NK-92 (cell line): ENCODE data around the gene TMEM154.

Experiments
- DNase-seq: peaks from one replicate; lab custom pipeline; 2025; ENCODE audit not compliant: unreplicated experiment; lab: John Stamatoyannopoulos, UW

Gene TMEM154

DNA sequence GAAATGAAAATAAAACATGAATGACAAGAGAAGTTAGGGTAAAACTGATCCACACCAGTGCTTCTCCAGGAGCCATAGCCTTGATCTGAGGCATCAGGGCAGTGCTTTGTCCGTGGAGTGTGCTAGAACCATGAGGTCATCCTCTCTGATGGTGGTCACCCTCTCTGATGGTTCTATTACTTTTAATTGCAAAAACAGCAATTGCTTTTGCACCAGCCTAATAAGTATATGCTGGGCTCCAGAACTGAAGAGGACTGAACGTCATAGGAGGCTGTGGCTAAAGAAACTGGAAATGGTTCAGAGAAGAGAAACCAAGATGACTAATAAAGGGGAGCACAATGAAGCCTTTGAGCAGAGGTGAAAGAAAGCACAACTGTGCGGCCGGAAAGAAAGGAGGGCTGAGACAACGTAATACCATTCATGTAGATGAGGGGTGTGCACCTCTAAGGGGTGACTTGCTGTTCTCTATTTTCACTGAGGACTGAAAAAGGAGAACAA lies 17.0 kb upstream of the TMEM154 start:
- no peak for DNase-seq

DNA sequence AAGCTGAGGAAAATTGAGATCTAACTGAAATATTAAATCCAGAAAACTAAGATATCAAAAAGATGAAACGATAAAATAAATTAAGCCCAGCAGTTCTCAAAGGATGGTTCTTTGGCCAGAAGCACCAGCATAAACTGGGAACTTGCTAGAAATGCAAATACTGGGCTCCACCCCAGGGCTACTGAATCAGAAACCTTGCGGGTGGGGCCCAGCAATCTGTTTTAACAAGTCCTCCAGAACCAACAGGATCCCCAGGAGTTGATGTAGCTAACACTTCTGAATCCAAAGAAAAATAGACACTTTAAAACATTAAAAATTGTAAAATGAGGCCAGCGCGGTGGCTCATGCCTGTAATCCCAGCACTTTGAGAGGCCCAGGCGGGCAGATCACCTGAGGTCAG lies 14.1 kb upstream of the TMEM154 start:
- DNase-seq = no peak

DNA sequence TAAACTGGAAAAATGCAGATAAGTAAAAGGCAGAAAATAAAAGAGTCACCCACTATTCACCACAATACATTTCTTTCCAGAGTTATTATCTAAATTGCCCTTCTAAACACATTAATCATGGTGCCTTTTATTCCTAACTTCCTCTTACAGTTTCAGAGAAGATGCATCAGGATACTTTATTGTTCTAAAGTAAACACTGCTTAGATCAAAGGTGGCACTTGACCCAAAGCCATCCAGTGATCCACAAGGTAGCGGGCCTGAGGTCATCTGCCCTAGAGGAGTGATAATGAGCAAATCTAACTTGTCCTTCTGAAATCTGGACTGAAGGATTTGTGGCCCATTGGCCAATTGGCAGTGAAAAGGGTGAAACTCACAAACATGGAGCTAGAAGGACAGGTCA lies 12.0 kb upstream of the TMEM154 start:
- DNase-seq = no peak

DNA sequence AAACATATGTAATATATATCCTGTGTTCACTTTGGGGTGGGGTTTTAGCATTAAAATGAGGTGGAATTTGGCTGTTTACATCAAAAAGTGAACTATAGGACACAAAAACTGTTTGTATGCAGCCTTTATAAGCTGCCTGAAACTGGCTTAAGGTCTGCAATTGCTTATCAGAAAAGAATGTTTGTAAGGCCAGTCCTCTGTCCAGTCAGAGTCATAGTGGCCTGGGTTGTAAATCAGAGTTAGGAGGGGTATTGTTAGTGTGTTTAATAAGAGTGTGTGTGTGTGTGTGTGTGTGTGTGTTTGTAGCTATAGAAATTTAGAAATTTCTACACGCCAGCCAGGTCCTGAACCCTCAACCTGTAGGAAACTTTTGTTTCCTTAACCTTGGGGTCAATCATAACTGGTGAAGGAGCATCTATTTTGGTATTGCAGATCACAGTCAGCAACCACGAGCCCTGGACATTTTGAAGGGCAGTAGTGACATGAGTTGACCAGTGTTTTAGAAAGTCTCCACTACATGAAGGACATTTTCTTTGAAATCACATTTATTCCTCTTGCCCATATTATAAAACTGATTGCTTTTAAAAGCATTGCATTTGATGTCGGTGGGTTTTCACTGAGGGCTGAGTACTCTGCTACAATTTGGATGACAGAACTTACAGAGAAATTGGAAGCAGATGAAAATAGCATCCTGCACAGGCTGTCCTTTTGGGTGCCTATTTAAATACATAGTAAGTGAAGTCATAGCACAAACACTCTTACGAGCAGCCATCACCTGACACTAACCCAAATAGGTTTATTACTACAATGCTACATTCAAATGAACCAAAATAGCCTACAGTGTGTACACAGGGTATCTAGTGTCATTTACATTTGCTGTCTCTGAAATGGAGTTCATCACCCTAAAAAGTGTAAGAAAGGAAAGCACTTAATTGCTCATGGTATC lies 11.2 kb upstream of the TMEM154 start:
- DNase-seq = no peak

DNA sequence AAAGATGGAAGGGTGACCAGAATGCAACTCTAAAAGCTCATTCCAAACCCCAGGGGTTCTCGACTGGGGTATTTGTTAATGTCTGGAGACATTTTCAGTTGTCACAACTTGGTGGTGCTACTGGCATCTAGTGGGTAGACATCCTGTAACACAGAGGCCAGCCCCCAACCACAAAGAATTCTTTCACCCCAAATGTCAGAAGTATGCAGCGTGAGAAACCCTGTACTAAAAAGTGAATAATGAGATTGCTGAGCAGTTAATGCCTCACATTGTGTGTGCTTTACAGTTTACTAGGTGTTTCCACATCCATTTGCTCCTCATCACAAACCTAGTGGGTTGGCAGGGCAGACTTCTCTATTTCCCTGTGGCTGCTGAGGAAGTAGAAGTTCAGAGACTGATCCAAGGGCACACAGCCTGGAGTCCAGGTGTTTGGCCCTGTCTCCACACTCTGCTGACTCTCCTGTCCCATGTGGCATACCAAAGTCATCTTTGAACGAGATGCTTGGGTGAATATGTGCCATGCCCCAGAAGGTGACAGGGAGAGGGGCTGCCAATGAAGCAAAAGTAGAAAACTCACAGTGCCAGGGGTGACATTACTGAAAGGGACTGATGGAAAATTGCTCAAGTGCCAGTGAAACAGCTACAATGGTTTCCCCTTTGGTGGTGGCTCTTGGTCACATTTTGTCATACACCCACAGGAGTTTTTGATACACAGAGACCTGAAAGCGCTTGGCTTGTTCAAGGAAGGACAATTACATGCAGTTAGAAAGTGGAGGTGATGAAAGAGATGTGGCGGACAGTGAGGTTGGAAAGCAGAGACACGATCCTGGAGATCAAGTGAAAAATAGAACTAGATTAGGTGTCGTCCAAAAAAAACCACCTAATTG lies 10.1 kb upstream of the TMEM154 start:
- DNase-seq = no peak

DNA sequence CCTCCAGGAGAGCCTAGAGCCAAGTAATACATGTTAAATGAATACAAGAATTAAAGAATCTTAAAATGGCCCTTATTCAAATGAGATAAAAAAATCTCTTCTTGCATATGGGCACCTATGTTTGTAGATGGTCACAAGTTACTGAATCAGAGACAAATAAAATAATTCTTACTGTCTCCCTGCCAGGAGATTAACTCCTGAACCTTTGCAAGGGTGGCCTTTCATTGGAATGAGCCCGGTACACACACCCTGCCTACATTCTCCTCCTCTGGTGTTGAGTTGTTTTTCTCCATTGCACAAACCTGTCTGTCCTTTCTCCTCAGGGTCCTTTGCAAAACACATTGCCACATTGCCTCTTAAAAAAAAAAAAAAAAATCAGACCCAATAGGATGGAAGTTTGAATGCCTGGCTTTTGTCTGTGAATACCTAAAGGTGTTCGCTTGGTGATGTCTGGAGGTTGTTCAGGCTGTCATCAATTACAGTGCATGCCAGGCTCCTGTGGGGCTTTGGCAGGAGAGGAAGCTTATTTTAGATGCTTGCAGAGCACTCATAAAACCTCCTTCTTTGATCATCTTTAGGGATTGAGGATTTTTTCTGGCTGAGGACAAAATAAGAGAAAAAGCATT lies 8.3 kb upstream of the TMEM154 start:
- DNase-seq = no peak

DNA sequence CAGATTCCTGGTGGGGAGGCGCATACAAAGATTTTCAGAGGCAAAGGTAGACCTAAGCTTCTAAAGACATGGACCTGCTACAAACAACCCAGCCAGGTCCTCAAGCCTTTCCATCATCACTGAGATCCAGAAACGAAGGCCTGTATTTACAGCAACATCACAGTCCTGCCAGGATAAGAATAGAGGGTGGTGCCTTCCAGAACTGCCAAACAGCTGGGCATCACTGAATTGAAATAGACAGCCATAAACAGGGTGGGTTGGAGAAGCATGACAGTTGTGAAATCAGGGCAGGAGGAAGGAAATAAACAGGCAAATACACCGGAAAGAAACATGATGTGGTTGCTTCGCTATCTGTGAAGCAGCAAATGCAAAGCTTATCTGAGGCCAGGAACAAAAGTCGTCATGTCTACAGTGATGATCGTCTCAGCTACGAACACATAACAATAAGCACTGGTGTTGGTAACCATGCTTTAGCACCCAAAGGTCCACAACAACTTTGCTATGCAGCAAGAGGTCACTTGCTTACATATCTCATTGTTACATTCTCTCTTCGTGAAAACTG lies 6.7 kb upstream of the TMEM154 start:
- DNase-seq = no peak

DNA sequence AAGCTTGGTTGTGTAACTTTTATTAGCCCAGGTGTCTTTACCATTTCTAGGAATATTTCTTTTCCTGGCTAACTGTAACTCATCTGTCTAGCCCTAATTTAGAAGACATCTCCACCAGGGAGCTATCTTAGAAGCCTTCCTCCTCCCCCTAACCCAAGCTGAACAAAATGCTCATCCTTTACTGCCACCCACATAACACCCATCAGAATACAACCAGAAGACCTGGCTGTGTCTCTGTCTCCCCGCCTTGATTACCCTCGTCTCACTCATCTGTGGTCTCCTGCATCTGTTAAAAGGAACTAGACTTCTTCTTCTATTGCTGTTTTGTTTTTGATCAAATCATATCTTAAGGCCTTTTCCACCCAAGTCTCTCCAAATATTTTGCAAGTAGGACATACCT lies 4.8 kb upstream of the TMEM154 start:
- no peak for DNase-seq

DNA sequence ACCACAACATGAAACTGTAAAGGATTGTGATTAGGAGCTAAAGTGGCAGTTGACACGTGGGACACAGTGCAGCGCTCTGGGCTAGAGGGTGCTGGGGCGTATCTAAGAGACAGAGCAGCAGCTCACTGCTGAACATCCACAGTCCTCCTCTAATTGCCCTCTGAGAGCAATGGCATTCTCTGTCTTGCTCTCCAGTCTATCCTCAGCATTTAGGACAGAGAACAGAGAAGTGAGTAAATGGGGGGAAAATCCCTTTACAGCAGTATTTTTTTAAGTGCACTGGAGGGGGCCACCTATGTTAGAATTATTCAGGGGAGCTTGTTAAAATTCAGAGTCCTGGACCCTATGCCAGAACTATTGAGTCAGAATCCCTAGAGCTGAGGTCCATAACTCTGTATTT lies 4.2 kb upstream of the TMEM154 start:
- no peak for DNase-seq

DNA sequence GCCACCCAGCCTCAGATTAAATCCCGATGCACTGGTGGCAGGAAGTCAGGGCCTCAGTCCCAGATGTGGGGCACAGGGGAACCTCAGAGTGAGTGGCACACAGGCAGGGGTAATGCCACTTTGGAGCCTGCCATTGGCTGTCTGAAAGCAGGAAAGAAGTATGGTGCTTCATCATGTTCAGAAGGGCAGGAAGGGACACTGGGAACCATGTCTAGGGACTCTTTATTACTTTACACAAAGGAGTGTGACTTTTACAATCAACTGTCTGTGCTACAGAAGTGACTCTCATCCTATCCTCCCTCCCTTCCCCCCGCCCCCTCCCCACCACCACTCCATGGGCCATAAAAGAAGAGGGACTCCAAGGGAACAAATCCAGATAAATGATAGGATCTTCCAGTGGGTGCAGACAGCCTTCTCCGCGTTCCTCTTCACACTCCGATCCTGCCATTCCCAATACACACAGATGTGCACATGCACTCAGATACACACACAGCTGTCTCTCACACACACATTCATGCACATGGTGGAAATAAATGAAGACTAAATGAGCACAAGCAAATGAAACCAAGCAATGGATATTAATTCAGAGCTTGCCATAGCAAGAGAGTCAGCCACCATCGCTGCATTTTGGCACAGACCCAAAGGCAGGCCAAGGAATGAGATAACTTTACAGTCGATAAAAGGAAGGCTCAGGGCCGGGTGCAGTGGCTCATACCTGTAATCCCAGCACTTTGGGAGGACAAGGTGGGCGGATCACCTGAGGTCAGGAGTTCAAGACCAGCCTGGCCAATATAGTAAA lies 2.5 kb upstream of the TMEM154 start:
- no peak for DNase-seq

DNA sequence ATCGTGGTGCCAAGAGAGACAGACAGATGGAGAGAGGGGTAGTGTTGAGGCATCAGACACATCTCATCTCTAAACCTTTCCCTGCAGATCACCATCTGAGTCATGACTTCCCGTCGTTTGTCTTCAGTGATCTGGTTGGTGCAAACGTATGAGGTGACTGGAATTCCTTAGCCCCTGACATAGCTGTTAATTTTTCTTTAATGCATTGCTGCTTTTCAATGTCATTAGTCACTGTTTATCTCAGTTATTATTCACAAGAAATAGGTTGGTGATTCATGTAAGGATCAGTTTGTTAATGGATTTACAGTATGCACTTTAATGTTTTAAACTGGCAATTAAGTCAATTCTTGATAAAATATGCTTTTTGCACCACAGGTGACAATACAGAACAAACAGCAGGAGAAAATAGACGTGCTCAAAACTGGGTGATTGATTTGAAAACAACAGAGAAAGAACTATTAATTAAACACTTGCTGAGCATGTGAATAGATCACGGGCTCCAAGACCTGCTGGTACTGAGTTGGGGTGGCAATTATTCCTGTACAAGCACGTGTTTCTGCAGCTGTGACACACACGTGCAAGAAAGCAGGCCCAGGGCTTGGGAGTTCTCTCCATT lies 1.3 kb upstream of the TMEM154 start:
- no peak for DNase-seq

DNA sequence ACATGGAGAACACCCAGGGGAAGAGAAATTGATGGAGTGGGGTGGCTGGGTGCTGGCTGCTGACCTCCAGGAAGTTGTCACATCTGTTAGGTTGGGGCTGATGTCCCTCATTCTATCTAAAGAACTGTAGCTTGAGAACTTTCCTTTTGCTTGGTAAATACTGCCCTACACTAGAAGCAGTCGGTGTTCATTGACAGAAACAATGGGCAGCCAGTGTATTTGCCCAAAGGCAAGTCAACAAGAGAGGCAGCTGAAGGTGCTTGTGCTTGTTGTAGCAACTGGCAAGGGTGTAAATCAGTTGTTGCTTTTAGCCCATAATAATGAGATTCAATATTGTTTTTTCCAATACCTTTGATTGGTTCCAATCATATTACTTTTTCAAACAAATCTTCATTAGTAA lies 956 bp downstream of the TMEM154 start:
- no peak for DNase-seq

DNA sequence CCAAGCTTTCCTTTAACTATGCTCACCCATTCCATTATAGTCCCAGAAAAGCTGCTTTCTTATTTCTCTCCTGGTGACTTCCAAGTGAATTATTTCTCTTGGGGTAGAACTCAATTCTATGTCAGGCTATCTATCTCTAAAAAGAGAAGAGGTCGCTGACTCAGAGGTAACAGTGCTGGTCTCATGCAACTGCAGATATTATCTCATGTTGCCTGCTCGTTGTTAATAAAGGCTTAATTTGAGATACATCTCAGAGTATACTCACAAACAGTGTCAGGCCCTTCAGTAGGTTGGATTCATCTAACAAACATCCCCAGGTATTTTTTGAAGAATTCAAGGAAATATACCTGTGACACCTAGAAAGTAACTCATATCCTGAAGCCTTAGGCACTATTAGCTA lies 2.7 kb downstream of the TMEM154 start:
- DNase-seq = no peak

DNA sequence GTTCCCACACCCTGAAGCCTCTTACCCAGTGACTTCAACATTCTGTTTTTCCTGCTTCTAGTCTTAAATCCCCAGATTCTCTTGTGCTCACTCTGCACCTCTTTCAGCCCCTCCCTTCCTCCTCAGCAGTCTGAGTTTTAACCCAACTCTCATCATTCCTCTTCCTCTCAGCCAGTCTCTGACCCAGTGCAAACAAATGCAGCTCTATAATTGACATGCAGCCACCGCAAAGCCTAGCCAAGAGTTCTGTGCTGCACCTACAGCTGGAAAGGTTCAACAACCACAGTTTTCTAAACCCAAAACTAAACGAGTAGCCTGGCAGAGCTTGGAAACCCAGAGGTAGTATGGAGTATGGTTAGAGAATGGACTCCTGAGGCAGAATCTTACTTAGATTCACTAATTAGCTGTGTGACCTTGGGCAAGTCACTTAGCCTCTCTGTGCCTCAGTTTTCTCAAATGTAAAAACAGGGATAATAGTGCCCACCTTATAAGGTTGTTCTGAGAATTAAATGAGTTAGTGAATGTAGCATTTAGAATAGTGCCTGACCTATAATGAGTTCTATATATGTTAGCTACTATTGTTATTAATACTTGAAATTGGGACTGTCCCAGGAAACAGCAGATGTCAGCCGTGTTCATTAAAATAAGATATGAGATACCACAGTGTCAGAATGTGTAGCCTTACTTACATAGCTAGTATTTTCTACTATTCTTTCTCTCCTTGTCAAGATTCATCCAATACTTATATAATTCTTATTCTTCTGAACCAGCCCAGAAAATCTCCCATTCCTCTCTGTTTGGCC lies 3.5 kb downstream of the TMEM154 start:
- no peak for DNase-seq

DNA sequence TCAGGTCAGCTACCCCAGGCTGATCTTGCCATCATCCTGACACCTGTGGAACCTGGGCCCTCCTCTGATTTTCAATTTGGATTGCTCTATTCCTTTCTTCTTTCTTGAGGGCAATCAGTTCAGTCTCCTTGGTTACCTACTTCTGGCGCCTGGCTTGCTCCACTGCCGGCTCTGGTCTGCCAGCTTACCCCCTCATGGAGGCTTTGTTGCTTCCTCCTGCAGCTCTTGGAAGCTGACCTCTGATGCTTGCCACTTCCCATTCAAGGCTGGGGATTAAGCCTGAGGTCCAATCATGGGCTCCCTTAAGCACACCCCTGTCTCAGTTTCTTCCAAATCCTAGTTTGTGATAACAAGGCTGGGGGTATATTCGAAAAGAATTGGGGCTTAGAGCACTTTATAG lies 5.4 kb downstream of the TMEM154 start:
- DNase-seq = no peak

DNA sequence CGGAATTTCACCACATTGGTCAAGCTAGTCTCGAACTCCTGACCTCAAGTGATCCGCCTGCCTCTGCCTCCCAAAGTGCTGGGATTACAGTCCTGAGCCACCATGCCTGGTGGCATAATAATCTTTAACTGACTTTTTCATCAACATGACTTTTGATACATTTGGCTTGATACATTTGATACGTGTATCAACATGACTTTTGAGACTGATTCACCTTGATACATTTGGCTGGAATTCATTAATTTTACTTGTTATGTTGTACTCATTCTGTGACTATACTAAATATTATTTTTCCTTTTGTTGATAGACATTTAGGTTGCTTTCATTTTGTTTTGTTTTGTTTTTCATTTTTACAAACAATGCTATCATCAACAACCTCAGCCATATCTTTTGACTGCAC lies 6.3 kb downstream of the TMEM154 start:
- no peak for DNase-seq

DNA sequence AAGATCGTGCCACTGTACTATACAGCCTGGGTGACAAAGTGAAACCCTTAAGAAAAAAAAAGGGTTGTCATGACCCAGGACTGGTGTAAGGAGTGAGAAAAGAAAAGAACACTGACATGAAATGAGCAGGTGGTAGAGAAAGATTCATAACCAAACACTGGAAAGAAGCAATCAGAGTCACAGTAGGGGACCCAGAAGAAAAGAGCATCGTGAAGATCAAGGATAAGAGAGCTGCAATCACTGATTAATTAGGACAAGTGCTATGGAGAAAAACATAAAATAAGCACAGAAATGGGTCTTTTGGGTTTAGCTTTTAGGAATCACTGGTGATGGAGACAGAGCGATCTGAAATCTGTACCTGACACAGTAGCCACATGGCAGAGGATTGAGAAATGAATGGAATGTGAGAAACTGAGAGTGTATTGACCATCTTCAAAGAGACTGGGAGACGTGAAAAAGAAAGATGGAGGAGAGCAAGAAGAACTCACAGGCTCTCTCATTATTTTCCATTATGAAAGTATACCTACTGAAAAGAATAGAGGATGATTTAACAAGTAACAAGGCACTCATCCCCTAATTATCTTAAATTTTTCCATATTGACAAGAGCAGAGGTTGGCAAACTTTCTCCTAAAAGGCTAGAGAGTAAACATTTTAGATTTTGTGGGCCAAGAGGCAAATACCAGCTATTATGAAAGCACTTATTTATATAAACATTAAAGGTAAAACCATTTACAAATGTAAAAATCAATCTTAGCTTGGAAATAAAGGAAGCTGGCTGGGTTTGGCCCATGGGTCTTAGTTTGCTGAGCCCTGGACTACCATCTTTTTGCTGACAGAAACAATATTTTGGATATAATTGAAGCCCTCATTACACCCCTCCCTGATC lies 7.3 kb downstream of the TMEM154 start:
- DNase-seq = no peak

DNA sequence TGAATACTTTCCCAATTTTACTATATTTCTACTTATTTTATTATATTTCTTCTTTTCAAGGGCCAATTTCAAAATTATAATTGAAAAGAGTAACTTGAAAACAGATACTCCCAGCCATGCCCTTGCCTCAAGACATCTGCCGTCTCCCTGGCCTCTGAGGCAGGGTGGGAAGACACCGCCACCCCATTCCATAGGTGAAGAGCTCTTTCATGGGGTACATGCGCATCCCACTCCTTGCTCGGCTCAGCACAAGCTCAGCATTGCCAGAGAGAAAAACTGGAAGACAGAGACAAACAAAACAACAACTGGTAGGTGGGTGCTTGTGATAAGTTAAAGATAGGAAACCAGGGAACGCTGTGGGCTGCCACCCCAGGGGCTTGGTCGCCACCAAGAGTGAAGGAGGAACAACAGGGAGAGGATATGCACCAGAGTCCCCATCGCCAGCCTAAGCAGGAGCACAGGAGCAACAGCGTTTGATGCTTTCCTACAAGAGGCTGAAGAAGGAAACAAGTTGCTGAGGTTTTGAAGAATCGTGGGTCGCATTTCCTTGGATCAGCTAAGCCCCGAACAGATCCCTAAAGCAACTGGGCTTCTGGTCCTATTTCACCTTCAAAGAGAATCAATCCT lies 11.3 kb downstream of the TMEM154 start:
- DNase-seq = no peak
